ENCODE data around the gene LRRC49. TPM values are rescaled to one million over a fixed set of nuclear protein-coding genes. Genes with fewer than 3 reads are reported as not detected.

Gene LRRC49
- total and polyA plus RNA-seq, 2 of the 4 experiments (the other 2 are of a cell fraction), result 8.6 to 16.8 TPM

DNA sequence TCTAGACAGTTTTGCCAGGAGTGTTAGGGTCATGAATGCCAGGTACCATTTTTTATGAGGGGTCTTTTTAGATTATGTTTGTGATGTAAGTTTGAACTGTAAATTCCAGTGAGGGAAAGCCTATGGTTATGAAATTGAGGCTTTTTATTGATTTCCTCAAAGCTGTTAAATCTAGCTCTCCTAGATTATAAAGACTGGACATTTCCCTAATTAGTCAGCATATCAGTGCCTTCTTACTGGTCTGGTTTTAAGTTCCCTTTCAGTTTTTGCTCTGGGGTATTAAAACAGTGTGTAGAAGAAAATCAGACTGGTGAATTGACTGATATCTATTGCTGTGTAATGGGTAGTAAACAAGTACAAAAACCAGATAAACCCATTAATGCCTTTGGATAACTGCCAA is 39.2 kb downstream of the LRRC49 start:
- intact Hi-C loops (cut with micrococcal nuclease), result no loop called here
- Histone ChIP-seq H3K27ac (ENCODE audit: insufficient read depth, low read length) (no peak overlapping the region), H2BK20ac (ENCODE audit: low read depth, low read length) (no peak overlapping the region), H3K9me3 (ENCODE audit: control insufficient read depth, insufficient read depth, low read length) (no peaks in the 10 kb centered on the region), H4K5ac (ENCODE audit: low read depth, low read length) (no peak overlapping the region), H4K91ac (ENCODE audit: insufficient read depth, low read depth, low read length) (no peak overlapping the region), H3K18ac (ENCODE audit: low read depth, low read length) (no peak overlapping the region), H3K14ac (replicated peaks; ENCODE audit: low read depth, low read length) (no peak overlapping the region), H3K27me3 (ENCODE audit: control insufficient read depth, insufficient read depth, low read length) (no peaks in the 10 kb centered on the region), H3K4me3 (ENCODE audit: insufficient read depth, low read depth, low read length) (no peak overlapping the region), H4K8ac (ENCODE audit: low read depth in 2 of 2, low read length in 2 of 2) (no peak overlapping the region), H4K20me1 (ENCODE audit: insufficient read depth, low read length) (no peaks in the 10 kb centered on the region), H2BK120ac (ENCODE audit: low read depth, low read length) (no peak overlapping the region), H2AFZ (replicated peaks; ENCODE audit: low read length, poor library complexity) (no peak overlapping the region), H2AK9ac (replicated peaks; ENCODE audit: low read depth, low read length, poor library complexity) (no peak overlapping the region), H2AK5ac (ENCODE audit: low read depth, low read length) (no peak overlapping the region), H3K4me2 (ENCODE audit: low read depth, low read length) (no peak overlapping the region), H3K23ac (ENCODE audit: low read depth, low read length) (no peak overlapping the region), H3K9ac (ENCODE audit: low read depth, low read length) (no peak overlapping the region), H2BK5ac (ENCODE audit: low read depth, low read length, poor library complexity, severe bottlenecking) (no peak overlapping the region), H3K9me1 (ENCODE audit: insufficient read depth, low read length) (no peaks in the 10 kb centered on the region), H3K4me1 (ENCODE audit: control insufficient read depth, insufficient read depth, low read length) (no peaks in the 10 kb centered on the region), H3K79me1 (ENCODE audit: low read depth in 1 of 2, low read length in 2 of 2) (no peaks in the 10 kb centered on the region), H3K4ac (ENCODE audit: low read depth, low read length) (no peak overlapping the region), H2BK15ac (ENCODE audit: low read depth, low read length) (no peak overlapping the region), H3K56ac (ENCODE audit: extremely low read depth, insufficient read depth, low read length) (no peak overlapping the region), H3K36me3 (ENCODE audit: control insufficient read depth, insufficient read depth, low read length) (no peaks in the 10 kb centered on the region)
- TF ChIP-seq ELK1 (IDR thresholded peaks at IDR 0.05; ENCODE audit: borderline replicate concordance, low read depth, low read length), result no peak
- no peak for TF ChIP-seq POLR2A (IDR thresholded peaks at IDR 0.05; ENCODE audit: low read depth, low read length)
- TF ChIP-seq MAFK (IDR thresholded peaks at IDR 0.05; ENCODE audit: low read depth, low read length), result no peak
- no peak for TF ChIP-seq CHD1 (IDR thresholded peaks at IDR 0.05; ENCODE audit: low read depth, low read length)
- no peak for TF ChIP-seq BHLHE40 (IDR thresholded peaks at IDR 0.05; ENCODE audit: low read depth, low read length)
- TF ChIP-seq, protein P1, sequence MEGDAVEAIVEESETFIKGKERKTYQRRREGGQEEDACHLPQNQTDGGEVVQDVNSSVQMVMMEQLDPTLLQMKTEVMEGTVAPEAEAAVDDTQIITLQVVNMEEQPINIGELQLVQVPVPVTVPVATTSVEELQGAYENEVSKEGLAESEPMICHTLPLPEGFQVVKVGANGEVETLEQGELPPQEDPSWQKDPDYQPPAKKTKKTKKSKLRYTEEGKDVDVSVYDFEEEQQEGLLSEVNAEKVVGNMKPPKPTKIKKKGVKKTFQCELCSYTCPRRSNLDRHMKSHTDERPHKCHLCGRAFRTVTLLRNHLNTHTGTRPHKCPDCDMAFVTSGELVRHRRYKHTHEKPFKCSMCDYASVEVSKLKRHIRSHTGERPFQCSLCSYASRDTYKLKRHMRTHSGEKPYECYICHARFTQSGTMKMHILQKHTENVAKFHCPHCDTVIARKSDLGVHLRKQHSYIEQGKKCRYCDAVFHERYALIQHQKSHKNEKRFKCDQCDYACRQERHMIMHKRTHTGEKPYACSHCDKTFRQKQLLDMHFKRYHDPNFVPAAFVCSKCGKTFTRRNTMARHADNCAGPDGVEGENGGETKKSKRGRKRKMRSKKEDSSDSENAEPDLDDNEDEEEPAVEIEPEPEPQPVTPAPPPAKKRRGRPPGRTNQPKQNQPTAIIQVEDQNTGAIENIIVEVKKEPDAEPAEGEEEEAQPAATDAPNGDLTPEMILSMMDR (conservative IDR thresholded peaks at IDR 0.05; ENCODE audit: low read depth, low read length), result no peak
- TF ChIP-seq NFE2L2 (IDR thresholded peaks at IDR 0.05; ENCODE audit: low read depth, low read length), result no peak
- no peak for TF ChIP-seq FOS (IDR thresholded peaks at IDR 0.05; ENCODE audit: low read depth, low read length)
- TF ChIP-seq RCOR1 (IDR thresholded peaks at IDR 0.05; ENCODE audit: insufficient replicate concordance, low read length), result no peak
- ChIA-PET POLR2A (ENCODE audit: unreplicated experiment) (no interaction called here), CTCF (interaction anchor here (0.6 kb wide), 2 partner anchors 37 to 188 kb away, joined by 4 to 5 read pairs; no protein-coding TSS in a partner anchor)
- DNase-seq (no peak), ATAC-seq (ENCODE audit: low read depth) (no peak)
- dilution Hi-C loops (cut with HindIII; ENCODE audit: low sequenced_read_pairs, unreplicated experiment), result no loop called here
- BruUV-seq (replicated peaks), result no TSS peak
- in situ Hi-C loops (cut with MboI; ENCODE audit: low sequenced_read_pairs), result no loop called here

Data from IMR-90 (cell line).